ENCODE measurements around the gene BASP1. TPM values are rescaled to one million over a fixed set of nuclear protein-coding genes. Genes with fewer than 3 reads are reported as not detected.

Gene BASP1
- total RNA-seq, 1 donor from 2014 or later = 69.1 TPM

DNA sequence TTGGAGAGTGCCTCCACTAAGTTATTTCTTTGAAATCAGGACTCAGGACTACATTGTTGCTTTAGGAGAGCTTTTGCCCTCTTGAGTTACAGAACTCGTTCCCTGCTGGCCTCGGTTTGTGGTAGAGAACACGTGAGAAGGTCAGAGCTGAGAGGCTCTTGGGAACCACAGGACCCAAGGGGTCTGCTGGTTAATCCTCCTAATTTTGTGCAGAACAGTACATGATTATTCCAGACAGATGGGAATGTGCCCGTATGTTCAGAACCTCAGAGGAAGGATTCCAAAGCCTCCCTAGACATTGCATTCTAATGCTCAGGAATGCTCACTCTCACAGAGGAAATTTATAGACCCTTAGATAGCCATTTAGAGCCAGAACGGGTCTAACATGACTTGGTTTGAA lies 25.2 kb upstream of the BASP1 start:
- Histone ChIP-seq H3K36me3 (no peaks in the 10 kb centered on the region), H3K9me3 (no peaks in the 10 kb centered on the region), H3K4me1 (no peaks in the 10 kb centered on the region), H3K27ac (no peak overlapping the region), H3K4me3 (no peak overlapping the region), H3K27me3 (no peaks in the 10 kb centered on the region)
- intact Hi-C loops (cut with DNase I) = loop anchor here (5.0 kb wide), 1 partner anchor 65 kb away; no protein-coding TSS in a partner anchor
- TF ChIP-seq, protein P1, sequence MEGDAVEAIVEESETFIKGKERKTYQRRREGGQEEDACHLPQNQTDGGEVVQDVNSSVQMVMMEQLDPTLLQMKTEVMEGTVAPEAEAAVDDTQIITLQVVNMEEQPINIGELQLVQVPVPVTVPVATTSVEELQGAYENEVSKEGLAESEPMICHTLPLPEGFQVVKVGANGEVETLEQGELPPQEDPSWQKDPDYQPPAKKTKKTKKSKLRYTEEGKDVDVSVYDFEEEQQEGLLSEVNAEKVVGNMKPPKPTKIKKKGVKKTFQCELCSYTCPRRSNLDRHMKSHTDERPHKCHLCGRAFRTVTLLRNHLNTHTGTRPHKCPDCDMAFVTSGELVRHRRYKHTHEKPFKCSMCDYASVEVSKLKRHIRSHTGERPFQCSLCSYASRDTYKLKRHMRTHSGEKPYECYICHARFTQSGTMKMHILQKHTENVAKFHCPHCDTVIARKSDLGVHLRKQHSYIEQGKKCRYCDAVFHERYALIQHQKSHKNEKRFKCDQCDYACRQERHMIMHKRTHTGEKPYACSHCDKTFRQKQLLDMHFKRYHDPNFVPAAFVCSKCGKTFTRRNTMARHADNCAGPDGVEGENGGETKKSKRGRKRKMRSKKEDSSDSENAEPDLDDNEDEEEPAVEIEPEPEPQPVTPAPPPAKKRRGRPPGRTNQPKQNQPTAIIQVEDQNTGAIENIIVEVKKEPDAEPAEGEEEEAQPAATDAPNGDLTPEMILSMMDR (IDR thresholded peaks at IDR 0.05) = no peak
- no peak for DNase-seq (ENCODE audit: low spot score in 2 of 2)

DNA sequence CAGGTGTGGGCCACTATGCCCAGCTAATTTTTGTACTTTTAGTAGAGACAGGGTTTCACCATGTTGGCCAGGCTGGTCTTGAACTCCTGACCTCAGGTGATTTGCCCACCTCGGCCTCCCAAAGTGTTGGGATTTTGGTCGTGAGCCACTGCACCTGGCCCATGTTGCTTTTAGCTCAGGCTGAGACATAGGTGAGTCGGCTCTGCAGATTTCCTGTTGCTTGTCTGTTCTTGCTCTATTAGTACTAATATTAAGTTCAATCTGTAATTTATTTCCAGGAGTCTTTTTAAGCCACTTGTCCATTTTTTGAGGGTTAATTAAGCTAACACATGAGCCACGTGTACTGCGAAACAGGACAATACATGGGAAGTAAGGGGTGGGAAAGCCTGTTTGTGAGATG lies 21.4 kb upstream of the BASP1 start:
- H3K4me3 ChIP-seq = no peak overlapping the region
- TF ChIP-seq, protein P1 (IDR thresholded peaks at IDR 0.05) = no peak
- DNase-seq (ENCODE audit: low spot score in 2 of 2) = no peak
- no peaks in the 10 kb centered on the region for H3K36me3 ChIP-seq
- H3K4me1 ChIP-seq = no peaks in the 10 kb centered on the region
- intact Hi-C loops (cut with DNase I) = no loop called here
- no peaks in the 10 kb centered on the region for H3K27me3 ChIP-seq
- H3K27ac ChIP-seq = no peak overlapping the region
- H3K9me3 ChIP-seq = peaks cover 0 to 10% of the 10 kb centered on the region in 2 donors

DNA sequence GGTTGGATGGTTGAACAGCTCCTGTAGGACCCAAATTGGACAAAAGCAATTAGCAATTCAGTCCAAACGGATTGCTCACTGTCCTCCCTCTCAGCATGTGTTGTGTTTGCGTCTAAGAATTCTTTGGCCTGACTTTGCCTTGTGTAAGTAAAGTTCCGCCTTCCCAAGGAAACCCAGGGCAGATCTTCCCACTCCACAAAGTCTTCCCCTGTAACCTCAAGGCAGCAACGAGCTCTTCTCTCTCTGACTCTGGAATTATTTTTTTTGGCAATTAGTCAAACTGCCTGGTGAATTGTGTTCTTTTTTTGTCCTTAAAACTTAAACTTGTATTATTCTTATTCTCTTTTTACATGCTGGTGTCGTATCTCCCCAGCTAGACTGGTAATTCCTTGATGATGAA lies 20.7 kb upstream of the BASP1 start:
- peaks cover 0 to 10% of the 10 kb centered on the region in 2 donors for H3K9me3 ChIP-seq
- no peaks in the 10 kb centered on the region for H3K36me3 ChIP-seq
- TF ChIP-seq, protein P1 (IDR thresholded peaks at IDR 0.05) = no peak
- H3K27ac ChIP-seq = no peak overlapping the region
- intact Hi-C loops (cut with DNase I) = no loop called here
- H3K4me3 ChIP-seq = no peak overlapping the region
- H3K27me3 ChIP-seq = no peaks in the 10 kb centered on the region
- H3K4me1 ChIP-seq = no peaks in the 10 kb centered on the region
- DNase-seq (ENCODE audit: low spot score in 2 of 2) = no peak

DNA sequence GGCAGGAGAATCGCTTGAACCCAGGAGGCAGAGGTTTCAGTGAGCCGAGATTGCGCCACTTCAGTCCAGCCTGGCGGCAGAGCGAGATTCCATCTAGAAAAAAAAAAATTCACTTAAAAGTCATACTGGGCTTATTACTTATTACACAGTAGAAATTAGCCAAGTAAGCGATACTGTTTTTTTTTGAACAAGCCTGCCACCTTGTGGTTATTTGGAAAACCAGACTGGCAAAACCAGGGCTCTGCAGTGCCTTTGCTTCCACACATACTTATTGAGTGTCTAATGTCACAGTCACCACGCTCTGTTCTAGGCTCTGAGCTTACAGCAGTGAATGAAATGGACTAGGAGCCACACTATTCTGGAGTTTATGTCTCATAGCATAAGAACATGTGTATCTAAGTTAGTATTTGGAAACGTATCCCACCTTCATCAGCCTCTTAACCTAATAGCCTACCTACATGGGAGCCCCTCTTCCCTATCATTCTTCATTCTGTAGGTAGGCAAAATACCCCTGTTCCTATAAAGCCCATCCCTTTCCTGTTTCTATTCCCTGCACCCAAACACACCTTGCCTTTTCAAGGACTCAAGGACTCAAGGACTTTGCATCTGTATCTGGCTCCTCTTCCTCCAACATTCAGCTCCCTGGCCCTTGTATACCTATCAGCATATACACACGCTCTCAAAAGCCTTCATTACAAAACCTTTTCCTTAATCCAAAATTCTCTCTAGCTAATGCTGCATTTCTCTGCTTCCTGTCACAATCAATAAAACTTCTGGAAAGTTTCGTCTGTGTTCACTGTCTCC lies 13.9 kb upstream of the BASP1 start:
- Histone ChIP-seq H3K4me1 (no peaks in the 10 kb centered on the region), H3K27me3 (no peaks in the 10 kb centered on the region), H3K27ac (no peak overlapping the region), H3K4me3 (no peak overlapping the region), H3K9me3 (no peaks in the 10 kb centered on the region), H3K36me3 (no peaks in the 10 kb centered on the region)
- TF ChIP-seq, protein P1 (IDR thresholded peaks at IDR 0.05) = peak in 2 of 3 experiments; percentile 62 to 71
- intact Hi-C loops (cut with DNase I) = loop anchor here (1.0 to 5.0 kb wide), 2 partner anchors 412 to 716 kb away; no protein-coding TSS in a partner anchor
- no peak for DNase-seq (ENCODE audit: low spot score in 2 of 2)

DNA sequence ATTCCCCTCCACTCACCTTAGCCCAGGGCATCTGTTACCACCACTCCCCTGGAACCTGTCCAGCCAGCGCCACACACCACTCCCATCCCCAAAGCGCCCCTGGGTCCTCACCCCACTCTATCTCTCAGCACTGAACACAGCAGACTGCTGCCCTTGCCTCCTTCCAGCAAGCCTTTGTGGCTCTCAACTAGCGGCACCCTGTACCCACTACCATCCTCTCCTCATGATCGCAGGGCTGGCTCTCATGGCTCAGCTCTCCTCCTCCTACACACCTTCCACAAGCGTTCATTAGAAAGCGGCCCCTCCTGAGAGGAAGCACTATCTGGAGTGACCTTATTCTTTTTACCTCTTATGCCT lies 13.3 kb upstream of the BASP1 start:
- intact Hi-C loops (cut with DNase I) = loop anchor here (5.0 kb wide), 1 partner anchor 717 kb away; no protein-coding TSS in a partner anchor
- Histone ChIP-seq H3K9me3 (no peaks in the 10 kb centered on the region), H3K4me3 (no peak overlapping the region), H3K27ac (no peak overlapping the region), H3K36me3 (no peaks in the 10 kb centered on the region), H3K4me1 (no peaks in the 10 kb centered on the region), H3K27me3 (no peaks in the 10 kb centered on the region)
- DNase-seq (ENCODE audit: low spot score in 2 of 2) = no peak
- TF ChIP-seq, protein P1 (IDR thresholded peaks at IDR 0.05) = no peak

All from ascending aorta (tissue), 2 donors.